ENCODE results near the gene PSMC5. TPM values are rescaled to one million over a fixed set of nuclear protein-coding genes. Genes with fewer than 3 reads are reported as not detected.
"Not testable (repeated sequence)": the region's sequence is repeated elsewhere in the genome, so short reads cannot be mapped to it uniquely, and the experiment has no call there.

The PSMC5 gene
- total RNA-seq, 1 experiment from 2014 or later, result 133 TPM

DNA sequence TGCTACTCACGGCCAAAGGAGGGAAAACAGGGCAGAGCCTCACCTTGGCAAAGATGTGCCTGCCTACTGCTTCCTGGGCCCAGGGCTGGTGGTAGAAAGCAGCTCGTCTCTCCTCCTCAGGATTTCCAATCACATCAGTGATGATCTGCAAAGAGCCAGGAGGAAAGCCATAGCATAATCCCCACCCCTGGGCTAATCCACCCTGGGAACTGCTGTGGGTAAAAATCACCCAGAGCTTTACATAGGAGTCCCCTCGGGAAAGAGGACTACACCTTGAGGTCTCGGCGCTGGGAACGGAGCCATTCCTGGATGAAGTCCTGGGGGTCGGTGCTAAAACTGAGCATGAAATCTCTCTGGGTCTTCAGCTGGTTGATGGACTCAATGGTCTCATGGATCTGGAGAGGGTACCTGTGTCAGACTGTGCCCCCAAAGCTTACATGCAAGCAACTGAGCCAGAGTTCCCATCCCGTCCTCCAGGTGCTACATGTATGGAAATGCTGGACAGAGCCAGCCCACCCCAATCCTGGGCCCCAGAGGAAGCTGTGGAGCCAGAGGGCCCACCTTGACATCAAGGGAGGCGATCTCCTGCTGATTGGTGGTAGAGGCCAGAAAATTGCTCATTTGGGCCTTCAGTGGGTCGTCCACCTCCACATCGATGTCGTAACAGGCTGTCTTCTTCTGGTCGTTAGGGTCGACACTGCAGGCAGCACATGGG lies 6.0 kb downstream of the PSMC5 start:
- Histone ChIP-seq H3K4me3 (no peak overlapping the region), H3K27me3 (no peaks in the 10 kb centered on the region), H3K36me3 (peaks cover 88% of the 10 kb centered on the region), H3K9me3 (no peaks in the 10 kb centered on the region)
- no peak for DNase-seq

DNA sequence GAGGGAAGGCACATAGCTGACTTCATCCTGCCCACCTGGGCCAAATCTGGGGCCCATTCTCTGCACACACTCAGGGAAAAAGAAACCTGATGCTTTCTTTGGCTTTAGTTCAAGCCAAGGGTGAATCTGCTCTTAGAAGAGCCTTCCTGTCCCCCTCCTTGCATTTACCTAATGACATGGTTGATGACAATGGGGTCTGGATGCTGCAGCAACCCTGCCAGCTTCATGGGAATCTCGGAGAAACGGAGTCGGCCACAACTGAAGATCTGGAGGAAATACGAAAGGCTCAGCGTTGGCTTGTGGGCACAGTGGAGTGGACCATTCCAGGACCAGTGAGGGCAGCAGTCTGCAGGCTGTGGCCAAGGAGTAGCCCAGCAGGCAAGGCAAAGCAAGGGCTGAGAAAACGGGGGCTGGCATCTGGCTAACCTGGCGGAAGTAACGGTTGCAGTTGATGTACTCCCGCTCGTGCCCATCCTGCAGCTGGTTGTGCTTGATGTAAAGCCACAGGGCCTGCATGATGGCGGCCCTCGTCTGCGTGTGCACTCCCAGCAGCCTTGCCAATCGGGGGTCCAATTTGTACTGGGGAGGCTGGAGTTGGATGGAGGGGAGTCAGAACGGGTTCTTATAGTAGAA lies 6.6 kb downstream of the PSMC5 start:
- no peaks in the 10 kb centered on the region for H3K9me3 ChIP-seq
- H3K4me3 ChIP-seq, result no peak overlapping the region
- H3K27me3 ChIP-seq, result no peaks in the 10 kb centered on the region
- DNase-seq, result no peak
- H3K36me3 ChIP-seq, result peaks cover 83% of the 10 kb centered on the region

DNA sequence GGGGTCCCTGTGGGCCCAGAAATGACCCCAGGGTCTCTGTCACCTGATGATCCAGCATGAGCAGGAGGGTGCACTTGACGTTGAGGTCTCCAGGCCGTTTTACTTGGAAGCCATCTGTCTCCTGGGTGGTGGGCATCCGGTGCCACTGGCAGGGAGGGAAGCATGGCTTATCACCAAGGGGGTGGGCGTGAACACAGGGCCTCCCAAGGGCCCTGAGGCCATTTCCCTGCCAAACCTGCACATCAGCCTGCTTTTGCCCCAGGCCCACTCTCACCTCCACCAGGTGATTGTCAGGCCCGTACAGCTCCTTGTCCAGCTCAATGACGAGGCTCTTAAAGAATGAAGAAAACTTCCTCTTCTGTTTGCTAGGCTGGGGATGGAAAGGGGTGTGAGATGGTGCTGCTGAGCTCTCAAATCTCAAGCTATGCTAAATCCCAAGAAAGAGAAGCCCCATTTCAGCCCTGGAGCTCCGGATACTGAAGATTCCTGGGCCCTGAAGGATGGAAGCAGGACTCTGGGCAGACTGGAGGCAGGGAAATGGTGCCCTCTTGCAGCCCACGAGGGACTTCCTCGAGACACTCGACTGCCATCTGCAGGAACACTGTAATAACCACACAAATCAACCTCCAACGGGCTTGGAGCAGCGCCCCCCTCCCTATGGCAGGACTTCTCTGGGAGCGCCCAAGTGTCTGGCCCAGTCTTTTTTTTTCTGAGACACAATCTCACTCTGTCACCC lies 7.4 kb downstream of the PSMC5 start:
- Histone ChIP-seq H3K4me3 (no peak overlapping the region), H3K9me3 (no peaks in the 10 kb centered on the region), H3K27me3 (no peaks in the 10 kb centered on the region), H3K36me3 (peaks cover 77% of the 10 kb centered on the region)
- DNase-seq, result peak; percentile 75

DNA sequence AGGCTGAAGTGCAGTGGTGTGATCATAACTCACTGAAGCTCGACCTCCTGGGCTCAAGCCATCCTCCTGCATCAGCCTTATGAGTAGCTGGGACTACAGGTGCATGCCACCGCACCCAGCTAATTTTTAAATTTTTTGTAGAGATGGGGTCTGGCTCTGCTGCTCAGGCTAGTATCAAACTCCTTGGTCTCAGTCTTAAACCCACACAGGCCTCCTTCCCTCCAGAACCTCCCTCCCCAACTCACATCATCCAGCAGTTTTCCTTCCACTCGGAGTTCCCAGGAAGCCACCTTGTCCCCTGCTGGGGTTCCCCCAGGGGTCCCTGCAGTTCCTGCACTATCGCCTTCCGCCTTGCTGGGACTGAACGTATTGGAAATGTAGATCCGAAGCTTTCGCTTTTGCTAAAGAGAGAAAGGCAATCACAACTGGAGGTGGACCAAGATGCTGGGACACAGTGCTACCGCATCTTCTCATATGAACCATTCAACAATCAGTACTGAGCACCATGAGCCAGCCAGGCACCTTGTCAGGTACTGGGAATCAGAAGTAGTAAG lies 8.0 kb downstream of the PSMC5 start:
- DNase-seq, result no peak
- Histone ChIP-seq H3K36me3 (peaks cover 72% of the 10 kb centered on the region), H3K27me3 (no peaks in the 10 kb centered on the region), H3K9me3 (no peaks in the 10 kb centered on the region), H3K4me3 (no peak overlapping the region)

DNA sequence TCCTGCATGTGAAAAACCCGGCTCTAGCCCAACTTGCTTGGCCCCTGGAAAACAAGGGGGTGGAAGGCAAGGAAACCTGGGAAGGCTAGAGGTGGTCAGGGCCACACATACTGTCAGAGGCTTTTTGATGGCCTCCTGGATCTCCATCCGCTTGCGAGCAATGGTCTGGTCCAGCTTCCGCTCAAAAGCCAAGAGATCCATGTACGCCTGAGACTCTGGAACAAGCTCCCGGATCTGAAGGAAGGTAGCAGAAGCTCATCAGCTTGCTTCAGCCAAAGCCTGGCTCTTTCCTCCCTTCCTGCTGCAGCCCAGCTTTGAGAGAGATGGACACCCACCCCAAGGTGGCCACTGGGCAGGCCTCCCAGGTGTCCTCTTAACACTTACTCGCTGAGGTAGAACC lies 9.6 kb downstream of the PSMC5 start:
- no peak for DNase-seq
- H3K27me3 ChIP-seq, result no peaks in the 10 kb centered on the region
- no peak overlapping the region for H3K4me3 ChIP-seq
- peaks cover 66% of the 10 kb centered on the region for H3K36me3 ChIP-seq
- no peaks in the 10 kb centered on the region for H3K9me3 ChIP-seq

DNA sequence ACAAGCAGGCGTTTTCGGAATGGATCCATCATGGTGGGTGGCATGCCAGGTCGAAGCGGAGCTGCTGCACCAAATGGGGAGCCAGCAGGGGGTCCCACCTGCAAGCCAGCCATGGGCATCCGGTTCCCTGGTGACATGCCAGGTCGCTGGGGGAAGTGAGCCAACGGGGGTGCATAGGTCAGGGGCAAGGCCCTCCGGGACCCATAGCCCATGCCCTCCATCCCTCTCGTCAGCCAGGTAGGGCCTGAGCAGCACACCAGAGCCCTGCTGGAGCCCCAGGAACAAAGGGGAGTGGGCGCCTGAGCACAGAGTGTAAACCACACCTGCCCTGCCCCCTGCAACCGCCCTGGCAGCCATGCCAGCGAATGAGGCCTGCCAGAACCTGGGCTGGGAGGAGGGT lies 10.2 kb downstream of the PSMC5 start:
- H3K27me3 ChIP-seq, result no peaks in the 10 kb centered on the region
- DNase-seq, result no peak
- H3K4me3 ChIP-seq, result no peak overlapping the region
- no peaks in the 10 kb centered on the region for H3K9me3 ChIP-seq
- peaks cover 59% of the 10 kb centered on the region for H3K36me3 ChIP-seq

DNA sequence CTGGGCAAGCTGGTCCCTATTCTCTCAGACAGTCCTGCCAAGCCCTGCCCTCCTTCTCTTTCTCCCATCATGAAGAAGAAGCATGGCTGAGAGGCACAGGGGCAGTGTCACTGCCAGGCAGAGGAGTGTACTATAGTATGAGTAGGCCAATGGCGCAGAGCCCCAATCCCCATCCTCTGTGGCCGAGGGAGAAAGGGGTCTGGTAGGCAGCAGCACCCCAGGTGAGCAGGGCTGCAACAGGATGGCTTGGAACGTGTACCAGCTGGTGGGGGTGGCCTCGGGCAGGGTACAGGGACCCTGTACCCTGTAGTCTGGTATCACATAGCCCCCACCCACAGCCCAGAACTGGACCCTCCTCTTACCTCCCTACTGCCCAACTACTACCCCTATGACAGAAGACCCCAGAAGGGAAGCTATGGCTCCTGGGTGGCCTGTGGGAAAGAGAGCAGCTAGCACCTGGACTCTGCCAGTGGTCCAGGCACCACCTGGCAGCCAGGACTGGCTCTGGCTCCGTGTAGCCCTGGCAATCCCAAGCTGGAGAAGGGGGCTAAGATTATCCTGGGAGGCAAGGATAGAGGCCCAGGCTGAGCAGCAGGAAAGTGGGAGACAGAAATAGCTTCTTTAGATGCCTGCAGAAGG lies 10.8 kb downstream of the PSMC5 start:
- H3K27me3 ChIP-seq, result no peaks in the 10 kb centered on the region
- H3K9me3 ChIP-seq, result no peaks in the 10 kb centered on the region
- no peak overlapping the region for H3K4me3 ChIP-seq
- peaks cover 53% of the 10 kb centered on the region for H3K36me3 ChIP-seq
- DNase-seq, result no peak

DNA sequence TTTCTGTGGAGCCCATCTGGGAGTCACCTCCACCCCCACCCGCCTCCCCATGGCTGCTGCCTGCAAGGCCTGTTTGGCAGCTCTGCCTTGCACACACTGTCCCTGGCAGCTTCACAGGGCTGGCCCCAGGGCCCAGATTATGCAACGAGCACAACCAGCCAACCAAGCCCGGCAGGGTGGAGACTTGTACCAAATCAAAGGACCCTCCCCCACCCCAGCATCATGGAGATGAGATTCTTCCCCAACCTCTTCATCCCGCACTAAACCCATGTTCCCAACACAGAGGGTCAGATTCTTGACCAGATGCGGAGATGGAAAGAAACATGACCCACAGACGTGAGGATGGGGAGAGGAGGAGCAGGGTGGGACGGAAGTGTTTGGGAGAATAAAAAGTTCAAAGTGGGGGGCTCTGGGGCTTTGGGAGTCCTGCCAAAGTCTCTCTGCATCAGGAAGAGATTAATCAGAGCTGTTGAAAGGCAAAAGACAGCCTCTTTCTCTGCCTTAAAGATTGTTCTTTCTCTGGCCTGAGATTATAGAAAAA lies 11.5 kb downstream of the PSMC5 start:
- Histone ChIP-seq H3K27me3 (no peaks in the 10 kb centered on the region), H3K36me3 (peaks cover 47% of the 10 kb centered on the region), H3K9me3 (no peaks in the 10 kb centered on the region), H3K4me3 (no peak overlapping the region)
- peak; percentile 56 for DNase-seq

DNA sequence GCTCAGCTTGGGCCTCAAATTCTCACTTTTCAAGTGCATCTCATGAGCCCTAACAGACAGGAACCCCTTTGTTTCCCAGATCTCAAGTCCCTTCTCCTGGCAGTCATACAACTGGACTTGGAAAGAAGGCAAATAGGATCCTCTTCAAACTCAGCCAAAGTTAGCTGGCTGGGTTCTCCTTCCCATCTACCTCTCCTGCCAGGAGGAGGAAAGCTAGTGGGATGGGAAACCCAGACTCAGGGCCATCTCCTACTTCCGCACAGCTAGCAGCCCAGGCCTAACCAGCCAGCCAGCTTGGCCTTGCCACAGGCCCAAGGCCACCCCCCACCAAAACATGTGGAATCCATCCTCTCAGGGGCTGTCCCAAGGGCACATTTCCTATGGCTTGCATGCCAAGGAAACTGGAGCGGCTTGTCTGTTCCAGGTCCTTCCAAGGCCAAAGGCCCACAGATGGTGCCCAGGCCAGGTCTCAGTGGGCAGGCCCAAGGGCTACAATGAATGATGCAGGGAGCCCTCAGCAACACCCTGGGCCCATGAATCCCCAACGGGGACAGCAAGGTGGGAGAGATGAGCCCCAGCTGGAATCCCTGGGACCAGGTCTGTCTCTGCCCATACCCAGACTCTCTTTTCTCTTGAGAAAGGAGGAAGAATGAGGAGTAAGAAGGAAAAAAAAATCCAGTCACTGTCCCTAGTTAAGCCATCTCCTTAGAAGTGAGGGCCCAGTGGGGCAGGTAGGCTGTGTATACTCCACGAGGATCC lies 13.5 kb downstream of the PSMC5 start:
- DNase-seq, result peak; percentile 52
- no peaks in the 10 kb centered on the region for H3K9me3 ChIP-seq

DNA sequence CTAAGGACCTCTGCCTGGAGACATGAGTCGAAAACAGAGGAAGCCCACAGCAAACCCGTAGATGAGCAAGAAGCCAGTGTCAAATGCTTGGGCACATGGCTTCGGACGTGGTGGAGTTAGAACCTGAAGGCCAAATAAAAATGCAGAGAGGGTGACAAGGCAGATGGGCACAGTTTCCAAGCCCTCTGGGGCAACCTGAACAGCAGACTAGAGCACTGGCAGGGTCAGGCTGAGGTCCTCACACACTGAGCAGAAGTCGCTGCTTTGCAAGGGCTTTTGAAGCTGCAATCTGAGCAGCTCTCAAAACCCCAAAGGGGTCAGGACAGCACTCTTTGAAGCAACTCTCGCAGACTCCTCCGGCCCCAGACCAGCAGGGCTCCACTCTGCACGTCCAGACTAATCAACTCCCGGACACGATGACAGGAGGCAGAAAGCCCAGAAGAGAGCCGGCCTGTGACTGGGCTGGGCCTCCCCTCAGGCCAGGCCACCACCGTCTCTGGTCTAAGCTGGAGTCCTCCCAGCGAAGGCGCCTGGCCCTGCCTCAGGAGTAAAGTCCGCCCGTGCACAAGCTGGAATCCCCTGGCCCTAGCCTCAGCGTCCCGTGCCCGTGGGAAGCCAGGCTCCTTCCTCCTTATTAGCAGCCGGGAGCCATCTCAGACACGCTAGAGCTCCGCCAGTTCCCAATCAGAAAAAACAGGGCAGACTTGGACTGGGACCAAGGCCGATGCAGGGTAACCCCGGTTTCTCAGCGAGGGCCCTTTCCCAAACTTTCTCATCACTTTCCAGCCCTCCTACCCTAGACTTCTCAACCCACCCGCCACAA lies 14.3 kb downstream of the PSMC5 start:
- Histone ChIP-seq H3K27me3 (no peaks in the 10 kb centered on the region), H3K4me3 (peak overlapping the region; percentile 78), H3K9me3 (no peaks in the 10 kb centered on the region), H3K36me3 (peaks cover 22% of the 10 kb centered on the region)
- peak; percentile 47 for DNase-seq

More for the DNA sequence above, 13.5 kb downstream of the PSMC5 start:
- H3K27me3 ChIP-seq, result no peaks in the 10 kb centered on the region
- H3K36me3 ChIP-seq, result peaks cover 28% of the 10 kb centered on the region
- H3K4me3 ChIP-seq, result peak overlapping the region; percentile 78

DNA sequence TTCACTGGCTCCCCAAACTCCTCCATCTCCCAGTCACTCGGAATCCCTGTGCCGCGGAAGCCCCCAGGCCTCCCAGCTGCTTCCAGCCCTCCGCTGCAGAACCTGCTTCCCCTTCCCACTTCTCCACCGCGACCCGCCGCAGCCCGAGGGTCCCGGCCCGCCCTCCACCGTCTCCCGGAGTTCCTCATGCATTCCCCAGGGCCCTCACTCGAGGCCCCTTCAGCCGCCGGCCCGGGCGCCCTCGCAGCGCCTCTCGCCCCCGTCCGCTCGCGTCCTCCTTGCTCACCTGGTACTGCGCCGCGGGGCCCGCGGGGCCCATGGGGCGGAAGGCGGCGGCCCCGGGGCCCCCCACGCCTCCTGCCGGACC lies 14.9 kb downstream of the PSMC5 start:
- no peak for DNase-seq
- H3K36me3 ChIP-seq, result peaks cover 16% of the 10 kb centered on the region
- no peaks in the 10 kb centered on the region for H3K9me3 ChIP-seq
- no peaks in the 10 kb centered on the region for H3K27me3 ChIP-seq
- H3K4me3 ChIP-seq, result peak overlapping the region; percentile 78

DNA sequence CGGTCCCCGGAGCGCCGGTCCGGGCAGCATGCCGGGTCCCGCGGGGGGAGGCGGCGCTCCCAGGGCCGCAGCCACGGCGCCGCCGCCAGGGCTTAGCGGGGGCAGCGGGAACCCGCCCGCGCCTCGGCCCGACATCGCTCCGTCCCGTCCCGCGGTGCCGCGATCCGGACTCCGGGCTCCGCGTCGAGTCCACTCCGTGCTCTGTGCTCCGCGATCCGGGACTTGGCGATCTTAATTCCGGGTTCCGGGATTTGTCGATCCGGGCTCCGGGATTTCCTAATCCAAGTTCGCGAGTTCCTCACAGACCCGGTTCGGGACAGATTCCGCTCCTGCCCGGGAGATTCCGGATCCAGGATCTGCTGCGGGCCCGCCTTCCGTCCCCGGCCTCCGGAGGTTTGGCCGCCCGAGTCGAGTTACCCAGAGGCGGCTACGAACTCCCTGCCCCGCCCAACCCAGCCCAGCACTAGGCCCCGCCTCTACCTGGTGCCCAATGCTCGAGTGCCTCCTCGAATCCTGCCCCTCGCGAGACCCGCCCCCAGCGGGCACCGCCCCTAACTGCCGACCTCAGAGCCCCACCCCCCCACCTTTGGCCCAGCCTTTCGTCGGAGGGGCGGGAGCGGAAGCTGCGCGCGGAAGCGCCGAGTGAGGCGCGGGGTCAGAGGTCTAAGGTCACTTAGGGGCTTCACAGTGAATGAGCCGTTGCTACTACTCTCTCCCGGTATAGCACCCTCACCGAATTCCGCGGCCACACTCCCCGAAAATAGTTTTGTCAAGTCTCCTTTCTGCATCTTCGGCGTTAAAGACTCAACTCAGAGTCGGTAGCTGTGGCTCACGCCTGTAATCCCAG lies 15.5 kb downstream of the PSMC5 start, which contains the start of gene SMARCD2:
SMARCD2 (minus strand) TSS at position 146 of the 847 bp plus-strand sequence; CDS start at position 135, 11 bp downstream.
- H3K4me3 ChIP-seq, result peak within 1 kb of the TSS; percentile 78
- H3K9me3 ChIP-seq, result no peaks in the 10 kb centered on the region
- peaks cover 14% of the 10 kb centered on the region for H3K36me3 ChIP-seq
- no peaks in the 10 kb centered on the region for H3K27me3 ChIP-seq
- DNase-seq, result peak; percentile 99

DNA sequence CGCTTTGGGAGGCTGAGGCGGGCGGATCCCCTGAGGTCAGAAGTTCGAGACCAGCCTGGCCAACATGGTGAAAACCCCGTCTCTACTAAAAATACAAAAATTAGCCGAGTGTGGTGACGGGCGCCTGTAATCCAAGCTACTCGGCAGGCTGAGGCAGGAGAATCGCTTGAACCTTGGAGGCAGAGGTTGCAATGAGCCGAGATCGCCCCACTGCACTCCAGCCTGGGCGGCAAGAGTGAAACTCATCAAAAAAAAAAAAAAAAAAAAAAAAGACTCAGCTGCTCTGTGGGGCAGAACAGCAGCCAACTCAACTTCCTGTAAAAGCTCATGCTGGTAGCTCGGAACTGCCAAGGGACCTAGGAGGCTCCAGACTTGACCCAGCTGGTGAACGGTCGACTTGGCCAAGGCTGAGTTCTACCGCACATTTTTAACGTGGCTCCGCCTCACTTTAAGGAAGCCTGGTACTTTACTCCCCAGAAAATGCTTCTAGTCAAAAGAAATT lies 16.2 kb downstream of the PSMC5 start:
- H3K4me3 ChIP-seq, result peak overlapping the region; percentile 78
- H3K9me3 ChIP-seq, H3K27me3 ChIP-seq: not testable (repeated sequence)
- peak; percentile 94 for DNase-seq
- peaks cover 14% of the 10 kb centered on the region for H3K36me3 ChIP-seq

DNA sequence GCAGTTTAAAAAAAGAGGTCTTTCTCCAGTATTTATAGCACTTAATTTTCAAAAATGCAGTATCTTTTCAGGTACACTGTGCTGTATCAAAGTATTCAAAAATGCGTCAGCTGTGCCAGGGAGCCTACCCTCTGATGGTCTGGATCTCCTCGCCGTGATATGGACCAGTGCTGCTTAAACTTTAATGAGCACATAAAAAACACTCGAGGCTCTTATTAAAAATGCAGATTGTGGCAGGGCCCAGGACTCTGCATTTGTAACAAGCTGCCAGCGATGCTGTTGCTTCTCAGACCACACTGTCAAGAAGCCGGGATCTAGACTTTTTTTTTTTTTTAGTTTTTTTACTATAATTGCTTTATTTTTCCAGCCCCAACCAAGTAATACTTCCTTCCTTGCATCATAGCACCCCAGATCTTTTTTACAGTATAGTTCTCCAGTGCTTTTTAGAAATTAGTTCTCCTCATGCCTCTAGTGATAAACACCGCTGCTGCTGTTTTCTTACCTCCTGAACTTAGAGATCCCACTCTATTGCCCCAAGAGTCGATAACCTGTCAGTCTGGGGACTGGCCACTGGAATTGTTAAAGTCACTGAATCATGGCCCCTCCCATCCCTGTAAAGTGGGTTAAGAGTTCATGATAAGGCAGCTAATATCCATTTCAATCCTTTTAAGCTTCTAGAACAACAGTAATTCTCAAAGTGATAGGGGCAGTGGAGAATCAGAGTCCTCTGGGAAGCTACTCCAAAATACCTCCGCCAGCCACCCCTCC lies 16.9 kb downstream of the PSMC5 start:
- H3K4me3 ChIP-seq, result peak overlapping the region; percentile 78

More for the DNA sequence above, 16.9 kb downstream of the PSMC5 start:
- Histone ChIP-seq H3K36me3 (peaks cover 11% of the 10 kb centered on the region), H3K9me3 (no peaks in the 10 kb centered on the region), H3K27me3 (no peaks in the 10 kb centered on the region)
- no peak for DNase-seq

Data from MG63 (cell line).